HG02840 (cell line): ENCODE data around the gene ABCF2.

ENCODE experiments used
- ATAC-seq: cut with Tn5 transposase; IDR thresholded peaks from one replicate; pipeline ENCODE4 v1.9.1; 2021; ENCODE audit warnings: mild to moderate bottlenecking, moderate library complexity, moderate number of reproducible peaks; ENCODE audit not compliant: unreplicated experiment, low FRiP score

Gene ABCF2

GRCh38 chr7:151176401-151176800 lies 50.6 kb downstream of the ABCF2 start:
- no peak for ATAC-seq

- ATAC-seq = no peak
Observed at GRCh38 chr7:151175793-151176311, 51.2 kb downstream of the ABCF2 start.

GRCh38 chr7:151175047-151175792 lies 51.8 kb downstream of the ABCF2 start:
- no peak for ATAC-seq

- ATAC-seq = no peak
Observed at GRCh38 chr7:151174246-151175046, 52.6 kb downstream of the ABCF2 start.

GRCh38 chr7:151173386-151174245 lies 53.4 kb downstream of the ABCF2 start:
- ATAC-seq = no peak

GRCh38 chr7:151172273-151173141 lies 54.5 kb downstream of the ABCF2 start:
- no peak for ATAC-seq

GRCh38 chr7:151168787-151169162 lies 58.2 kb downstream of the ABCF2 start:
- no peak for ATAC-seq

- ATAC-seq = no peak
Observed at GRCh38 chr7:151168003-151168786, 58.8 kb downstream of the ABCF2 start.

GRCh38 chr7:151167197-151167961 lies 59.6 kb downstream of the ABCF2 start, which contains the start of gene GBX1:
Gene GBX1, minus strand, starts transcription at chr7:151167694. Its CDS starts 146 bp downstream, at chr7:151167548.
- ATAC-seq = no peak

- no peak for ATAC-seq
Observed at GRCh38 chr7:151166629-151167196, 60.3 kb downstream of the ABCF2 start.
